ENCODE results near the gene CDHR3.

The CDHR3 gene

DNA sequence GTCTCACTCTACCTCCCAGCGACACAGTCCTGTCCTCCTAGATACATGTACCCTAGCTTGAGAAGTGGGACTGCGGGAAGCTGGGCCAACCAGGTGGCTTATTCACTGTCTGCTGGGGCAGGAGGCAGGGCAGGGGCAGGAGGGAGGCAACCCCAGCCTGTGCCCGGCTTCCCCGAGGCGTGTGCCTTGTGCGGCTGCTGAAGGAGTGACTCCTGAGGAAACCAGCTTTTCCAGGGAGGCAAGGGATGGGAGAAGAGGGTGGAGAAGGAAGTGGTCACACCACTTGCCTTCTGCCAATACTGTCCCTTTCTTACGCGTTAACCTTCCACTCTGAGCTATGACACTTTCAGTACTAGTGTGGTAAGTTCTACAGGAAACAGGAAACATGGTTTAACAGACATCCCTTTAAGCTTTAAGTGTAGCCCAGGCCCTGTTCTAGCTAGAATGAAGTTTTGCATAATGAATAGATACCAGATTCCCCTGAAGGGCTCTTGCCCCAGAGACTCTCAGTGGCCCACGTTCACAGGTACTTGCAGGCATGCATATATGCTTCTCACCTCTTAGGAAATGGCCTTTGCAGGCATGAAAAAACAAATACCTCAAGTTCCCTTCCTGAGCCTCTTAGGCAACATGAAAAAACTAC is 108.4 kb downstream of the CDHR3 start:
- TF ChIP-seq, protein P1, sequence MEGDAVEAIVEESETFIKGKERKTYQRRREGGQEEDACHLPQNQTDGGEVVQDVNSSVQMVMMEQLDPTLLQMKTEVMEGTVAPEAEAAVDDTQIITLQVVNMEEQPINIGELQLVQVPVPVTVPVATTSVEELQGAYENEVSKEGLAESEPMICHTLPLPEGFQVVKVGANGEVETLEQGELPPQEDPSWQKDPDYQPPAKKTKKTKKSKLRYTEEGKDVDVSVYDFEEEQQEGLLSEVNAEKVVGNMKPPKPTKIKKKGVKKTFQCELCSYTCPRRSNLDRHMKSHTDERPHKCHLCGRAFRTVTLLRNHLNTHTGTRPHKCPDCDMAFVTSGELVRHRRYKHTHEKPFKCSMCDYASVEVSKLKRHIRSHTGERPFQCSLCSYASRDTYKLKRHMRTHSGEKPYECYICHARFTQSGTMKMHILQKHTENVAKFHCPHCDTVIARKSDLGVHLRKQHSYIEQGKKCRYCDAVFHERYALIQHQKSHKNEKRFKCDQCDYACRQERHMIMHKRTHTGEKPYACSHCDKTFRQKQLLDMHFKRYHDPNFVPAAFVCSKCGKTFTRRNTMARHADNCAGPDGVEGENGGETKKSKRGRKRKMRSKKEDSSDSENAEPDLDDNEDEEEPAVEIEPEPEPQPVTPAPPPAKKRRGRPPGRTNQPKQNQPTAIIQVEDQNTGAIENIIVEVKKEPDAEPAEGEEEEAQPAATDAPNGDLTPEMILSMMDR (IDR thresholded peaks at IDR 0.05; ENCODE audit: low read depth, low read length) = no peak
- no peak overlapping the region for H3K4me3 ChIP-seq (ENCODE audit: low read depth, low read length)
- in situ Hi-C loops (cut with HindIII; ENCODE audit: low sequenced_read_pairs) = loop anchor here (25.0 kb wide), 1 partner anchor 91 kb away; no protein-coding TSS in a partner anchor
- DNase-seq (ENCODE audit: low read depth, low spot score) = no peak

DNA sequence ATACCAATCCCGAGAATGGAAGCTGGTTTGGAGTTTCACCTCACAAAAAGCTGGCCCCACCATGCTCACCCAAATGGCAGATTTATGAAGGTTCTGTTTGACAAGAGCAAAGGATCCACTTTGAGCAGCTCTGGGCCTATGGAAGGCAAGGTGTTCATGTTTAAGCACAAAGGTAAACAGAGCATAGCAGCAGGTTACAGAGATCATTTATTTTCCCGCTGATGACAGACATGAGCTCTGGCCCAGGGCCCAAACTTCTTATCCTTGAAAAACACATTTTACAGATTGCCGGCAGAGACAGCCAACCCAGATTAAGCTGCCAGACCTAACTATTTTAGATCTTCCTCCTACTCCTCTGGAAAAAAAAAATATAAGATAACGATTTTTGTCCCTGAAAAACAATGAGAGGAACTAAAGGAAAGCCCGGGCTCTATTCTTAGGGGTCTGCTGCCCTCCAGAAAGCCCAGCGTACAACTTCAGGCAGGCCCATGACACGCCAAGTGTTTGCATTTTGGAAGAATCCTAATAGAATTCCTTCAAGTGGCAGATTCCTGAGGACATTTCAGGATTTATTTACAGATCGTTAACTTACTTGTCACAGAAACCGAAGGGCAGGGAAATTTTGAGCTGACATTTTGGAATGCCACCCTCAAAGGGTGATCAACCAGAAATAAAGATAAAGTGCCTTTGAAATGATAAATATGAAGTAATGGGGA is 109.1 kb downstream of the CDHR3 start:
- TF ChIP-seq, protein P1 (IDR thresholded peaks at IDR 0.05; ENCODE audit: low read depth, low read length) = no peak
- H3K4me3 ChIP-seq (ENCODE audit: low read depth, low read length) = no peak overlapping the region
- DNase-seq (ENCODE audit: low read depth, low spot score) = no peak
- in situ Hi-C loops (cut with HindIII; ENCODE audit: low sequenced_read_pairs) = loop anchor here (25.0 kb wide), 1 partner anchor 90 kb away; no protein-coding TSS in a partner anchor

DNA sequence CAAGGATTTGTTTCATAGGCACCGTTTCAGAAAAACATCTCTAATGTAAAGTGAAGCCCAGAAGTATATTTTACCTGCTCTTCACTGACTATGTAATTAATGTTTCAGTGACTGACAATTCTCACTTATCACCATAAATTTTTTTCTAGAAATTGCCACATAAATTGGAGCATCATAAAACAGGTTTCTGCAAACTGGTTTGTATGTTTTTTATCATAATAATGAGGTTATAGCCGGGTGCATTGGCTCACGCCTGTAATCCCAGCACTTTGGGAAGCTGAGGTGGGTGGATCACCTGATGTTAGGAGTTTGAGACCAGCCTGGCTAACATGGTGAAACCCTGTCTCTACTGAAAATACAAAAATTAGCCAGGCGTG is 109.6 kb downstream of the CDHR3 start:
- in situ Hi-C loops (cut with HindIII; ENCODE audit: low sequenced_read_pairs) = loop anchor here (25.0 kb wide), 1 partner anchor 90 kb away; no protein-coding TSS in a partner anchor
- TF ChIP-seq, protein P1 (IDR thresholded peaks at IDR 0.05; ENCODE audit: low read depth, low read length) = no peak
- DNase-seq (ENCODE audit: low read depth, low spot score) = no peak
- H3K4me3 ChIP-seq (ENCODE audit: low read depth, low read length) = no peak overlapping the region

DNA sequence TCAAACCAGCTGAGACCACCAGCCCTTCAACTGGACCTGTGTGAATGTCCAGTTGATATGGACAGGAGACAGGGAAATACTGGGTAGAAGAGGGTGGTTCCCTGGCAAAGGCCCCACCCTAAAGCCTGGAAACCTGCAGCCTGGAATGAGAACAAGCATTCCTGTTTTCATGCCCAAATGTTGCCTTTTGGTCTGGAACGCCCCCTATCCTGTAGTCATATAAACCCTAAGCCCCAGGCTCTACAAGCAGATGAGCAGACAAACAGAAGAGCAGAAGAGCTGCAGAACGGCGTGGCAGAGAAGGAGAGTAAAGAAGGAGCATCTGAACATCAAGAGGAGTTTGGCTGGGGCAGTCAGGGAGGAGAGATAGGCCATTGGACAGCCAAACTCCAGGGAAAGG is 110.6 kb downstream of the CDHR3 start:
- TF ChIP-seq, protein P1 (IDR thresholded peaks at IDR 0.05; ENCODE audit: low read depth, low read length) = no peak
- in situ Hi-C loops (cut with HindIII; ENCODE audit: low sequenced_read_pairs) = loop anchor here (25.0 kb wide), 1 partner anchor 89 kb away; no protein-coding TSS in a partner anchor
- DNase-seq (ENCODE audit: low read depth, low spot score) = no peak
- no peak overlapping the region for H3K4me3 ChIP-seq (ENCODE audit: low read depth, low read length)

DNA sequence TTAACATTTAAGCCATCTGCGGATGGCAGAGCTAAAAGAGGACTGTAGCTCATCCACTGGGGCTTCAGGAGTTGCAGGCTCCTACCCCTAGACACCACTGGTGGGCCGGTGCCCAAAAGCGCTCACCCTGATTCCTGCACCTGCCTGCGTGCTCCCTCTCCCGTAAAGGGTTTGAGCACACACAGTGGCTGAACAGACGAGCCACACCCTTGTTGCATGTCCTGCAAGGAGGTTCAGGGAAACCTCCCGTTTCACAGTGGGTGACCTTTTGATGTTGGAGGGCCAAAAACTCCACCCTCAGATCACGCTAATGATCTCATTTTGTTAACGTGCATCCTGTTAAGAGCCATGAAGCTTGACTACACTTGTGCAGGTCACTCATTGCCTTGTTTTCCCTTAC is 111.2 kb downstream of the CDHR3 start:
- TF ChIP-seq, protein P1 (IDR thresholded peaks at IDR 0.05; ENCODE audit: low read depth, low read length) = no peak
- no peak overlapping the region for H3K4me3 ChIP-seq (ENCODE audit: low read depth, low read length)
- in situ Hi-C loops (cut with HindIII; ENCODE audit: low sequenced_read_pairs) = loop anchor here (25.0 kb wide), 1 partner anchor 88 kb away; no protein-coding TSS in a partner anchor
- DNase-seq (ENCODE audit: low read depth, low spot score) = no peak

DNA sequence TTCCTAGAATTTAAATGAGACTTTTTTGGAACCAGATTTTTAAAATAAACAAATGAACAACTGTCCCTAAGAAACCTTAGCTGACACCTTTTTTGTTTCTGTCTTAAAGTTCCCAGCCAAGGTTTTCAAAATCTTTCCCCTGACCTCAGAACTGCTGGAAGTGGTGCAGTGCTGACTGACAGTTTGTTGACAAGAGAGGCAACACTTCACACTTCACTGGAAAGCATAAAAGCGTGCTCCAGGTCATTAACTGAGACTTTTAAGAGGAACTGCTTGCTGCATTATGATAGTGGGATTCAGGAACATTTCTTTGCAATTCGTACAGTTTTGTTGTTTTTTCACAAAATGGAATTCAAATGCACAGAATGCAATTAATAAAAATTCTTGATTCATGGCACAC is 112.9 kb downstream of the CDHR3 start:
- in situ Hi-C loops (cut with HindIII; ENCODE audit: low sequenced_read_pairs) = no loop called here
- H3K4me3 ChIP-seq (ENCODE audit: low read depth, low read length) = no peak overlapping the region
- TF ChIP-seq, protein P1 (IDR thresholded peaks at IDR 0.05; ENCODE audit: low read depth, low read length) = no peak
- DNase-seq (ENCODE audit: low read depth, low spot score) = no peak
